HEK293 (cell line): ENCODE data around the gene CENPN.

Experiments
- AEBP2 ChIP-seq: fragments of 450-650 bp; formaldehyde crosslinking; IDR thresholded peaks from 2 replicates; pipeline ENCODE4 v1.5.1; 2016; ENCODE audit warnings: missing biosample characterization, missing genetic modification characterization, borderline replicate concordance
- CTCF ChIP-seq: fragments of 450-650 bp; formaldehyde crosslinking; IDR thresholded peaks from 2 replicates; pipeline ENCODE4 v1.5.1; 2016; ENCODE audit warnings: missing biosample characterization, missing genetic modification characterization
- ZBTB48 ChIP-seq: fragments of 450-650 bp; formaldehyde crosslinking; IDR thresholded peaks from 2 replicates; pipeline ENCODE4 v1.5.1; 2016; ENCODE audit warnings: missing biosample characterization, missing genetic modification characterization
- ZBTB49 ChIP-seq: fragments of 450-650 bp; formaldehyde crosslinking; IDR thresholded peaks from 2 replicates; pipeline ENCODE4 v1.5.1; 2016; ENCODE audit warnings: missing biosample characterization, missing genetic modification characterization, low read depth
- ZBTB8A ChIP-seq: fragments of 450-650 bp; formaldehyde crosslinking; IDR thresholded peaks from 2 replicates; pipeline ENCODE4 v1.5.1; 2016; ENCODE audit warnings: missing biosample characterization, missing genetic modification characterization
- ZNF449 ChIP-seq: fragments of 450-650 bp; formaldehyde crosslinking; IDR thresholded peaks from 2 replicates; pipeline ENCODE4 v1.5.1; 2017; ENCODE audit warnings: missing biosample characterization, mild to moderate bottlenecking, missing genetic modification characterization, moderate library complexity
- ZNF513 ChIP-seq: fragments of 450-650 bp; IDR thresholded peaks from 2 replicates; pipeline ENCODE4 v1.5.1; 2018; ENCODE audit warnings: missing biosample characterization, missing genetic modification characterization
- ZNF544 ChIP-seq: fragments of 450-650 bp; formaldehyde crosslinking; IDR thresholded peaks from 2 replicates; pipeline ENCODE4 v1.5.0; 2017; ENCODE audit warnings: missing biosample characterization, missing genetic modification characterization
- ZNF558 ChIP-seq: fragments of 450-650 bp; formaldehyde crosslinking; IDR thresholded peaks from 2 replicates; pipeline ENCODE4 v1.5.1; 2016; ENCODE audit warnings: missing biosample characterization, missing genetic modification characterization

GRCh38 chr16:81029930-81030604, 23.1 kb downstream of the CENPN start:
- TF ChIP-seq ZNF544 (tag by site-specific recombination): no peak
- no peak for TF ChIP-seq ZBTB49 (tag by site-specific recombination)
- no peak for TF ChIP-seq ZNF558 (tag by site-specific recombination)
- no peak for TF ChIP-seq CTCF
- no peak for TF ChIP-seq ZNF449
- TF ChIP-seq AEBP2 (tag by site-specific recombination): no peak
- TF ChIP-seq ZNF513 (tag by site-specific recombination): no peak
- no peak for TF ChIP-seq ZBTB8A
- TF ChIP-seq ZBTB48 (tag by site-specific recombination): no peak
